MM.1S (cell line): Measurements from ENCODE around the gene TTC7B.

ENCODE experiments used
- DNase-seq: peaks from one replicate; pipeline ENCODE4 v3.0.0-alpha.2; 2015
- H2AFZ ChIP-seq: fragments of 300-600 bp; sonication (generic); 2 replicates; pipeline ENCODE4 v1.6.0; 2016; ENCODE audit warnings: antibody characterized with exemption, low read length
- H3F3A ChIP-seq: fragments of 300-600 bp; sonication (generic); 2 replicates; pipeline ENCODE4 v1.6.1; 2016; ENCODE audit warnings: mild to moderate bottlenecking, antibody characterized with exemption, low read length, moderate library complexity, mixed read lengths; ENCODE audit not compliant: insufficient read depth
- H3K27ac ChIP-seq: fragments of 300-600 bp; sonication (generic); 2 replicates; pipeline ENCODE4 v1.5.1; 2016; ENCODE audit warnings: mild to moderate bottlenecking, low read length
- H3K27me3 ChIP-seq: fragments of 300-600 bp; sonication (generic); replicated peaks from 2 replicates; pipeline ENCODE4 v1.6.0; 2016; ENCODE audit warnings: low read length; ENCODE audit not compliant: insufficient read depth
- H3K36me3 ChIP-seq: fragments of 300-600 bp; sonication (generic); replicated peaks from 2 replicates; pipeline ENCODE4 v1.6.1; 2016; ENCODE audit warnings: mild to moderate bottlenecking, low read length, mixed read lengths; ENCODE audit not compliant: insufficient read depth
- H3K4me1 ChIP-seq: fragments of 300-600 bp; sonication (generic); 2 replicates; pipeline ENCODE4 v1.6.1; 2016; ENCODE audit warnings: low read length, mixed read lengths
- H3K4me2 ChIP-seq: fragments of 300-600 bp; sonication (generic); 2 replicates; pipeline ENCODE4 v1.6.0; 2016; ENCODE audit warnings: low read depth, low read length
- H3K4me3 ChIP-seq: fragments of 300-600 bp; sonication (generic); 2 replicates; pipeline ENCODE4 v1.5.1; 2016; ENCODE audit warnings: low read length, mixed read lengths
- H3K79me2 ChIP-seq: fragments of 300-600 bp; sonication (generic); 2 replicates; pipeline ENCODE4 v1.6.1; 2016; ENCODE audit warnings: mixed run types, low read length, mixed read lengths
- H3K9ac ChIP-seq: fragments of 300-600 bp; sonication (generic); 2 replicates; pipeline ENCODE4 v1.6.1; 2016; ENCODE audit warnings: low read length, mixed read lengths
- H3K9me2 ChIP-seq: fragments of 300-600 bp; sonication (generic); replicated peaks from 2 replicates; pipeline ENCODE4 v1.6.1; 2016; ENCODE audit warnings: mild to moderate bottlenecking, low read length, mixed read lengths; ENCODE audit not compliant: insufficient read depth
- H3K9me3 ChIP-seq: fragments of 300-600 bp; sonication (generic); replicated peaks from 2 replicates; pipeline ENCODE4 v1.6.1; 2016; ENCODE audit warnings: mild to moderate bottlenecking, low read length, mixed read lengths; ENCODE audit not compliant: insufficient read depth
- H4K20me1 ChIP-seq: fragments of 300-600 bp; sonication (generic); 2 replicates; pipeline ENCODE4 v1.6.1; 2016; ENCODE audit warnings: mild to moderate bottlenecking, low read length, moderate library complexity, mixed read lengths; ENCODE audit not compliant: insufficient read depth
- CTCF ChIP-seq: fragments of 300-600 bp; sonication (generic); IDR thresholded peaks from 2 replicates; pipeline ENCODE4 v1.5.1; 2016; ENCODE audit warnings: antibody characterized with exemption, low read length, mixed read lengths
- EZH2 ChIP-seq: fragments of 300-600 bp; sonication (generic); optimal IDR thresholded peaks from 2 replicates; pipeline ENCODE3; 2017; ENCODE audit warnings: low read depth, mild to moderate bottlenecking, antibody characterized with exemption, low read length, mixed read lengths
- EZH2phosphoT487 ChIP-seq: fragments of 300-600 bp; sonication (generic); IDR thresholded peaks from 2 replicates; pipeline ENCODE4 v1.6.1; 2018; ENCODE audit warnings: antibody characterized with exemption, low read length

TTC7B gene

GRCh38 chr14:90539496-90539775 is 276.8 kb downstream of the TTC7B start:
- no peaks in the 10 kb centered on the region for H3K36me3 ChIP-seq
- no peaks in the 10 kb centered on the region for H4K20me1 ChIP-seq
- no peak overlapping the region for H3K27ac ChIP-seq
- H3K27me3 ChIP-seq = no peaks in the 10 kb centered on the region
- no peaks in the 10 kb centered on the region for H3K79me2 ChIP-seq
- TF ChIP-seq EZH2 (no peak), CTCF (no peak), EZH2phosphoT487 (no peak)
- H3K4me3 ChIP-seq = no peak overlapping the region
- no peaks in the 10 kb centered on the region for H3K9me3 ChIP-seq
- H3K9ac ChIP-seq = no peak overlapping the region
- no peaks in the 10 kb centered on the region for H3K9me2 ChIP-seq
- H2AFZ ChIP-seq = no peak overlapping the region
- no peak overlapping the region for H3K4me2 ChIP-seq
- H3K4me1 ChIP-seq = no peaks in the 10 kb centered on the region
- no peaks in the 10 kb centered on the region for H3F3A ChIP-seq
- no peak for DNase-seq

GRCh38 chr14:90538716-90539495 is 277.3 kb downstream of the TTC7B start:
- H3K9me2 ChIP-seq = no peaks in the 10 kb centered on the region
- H2AFZ ChIP-seq = no peak overlapping the region
- H3K4me2 ChIP-seq = no peak overlapping the region
- TF ChIP-seq EZH2 = no peak
- TF ChIP-seq EZH2phosphoT487 = no peak
- no peak for TF ChIP-seq CTCF
- no peak overlapping the region for H3K27ac ChIP-seq
- H3F3A ChIP-seq = no peaks in the 10 kb centered on the region
- no peak overlapping the region for H3K4me3 ChIP-seq
- no peaks in the 10 kb centered on the region for H4K20me1 ChIP-seq
- no peaks in the 10 kb centered on the region for H3K79me2 ChIP-seq
- H3K36me3 ChIP-seq = no peaks in the 10 kb centered on the region
- no peaks in the 10 kb centered on the region for H3K4me1 ChIP-seq
- no peaks in the 10 kb centered on the region for H3K9me3 ChIP-seq
- no peak for DNase-seq
- H3K9ac ChIP-seq = no peak overlapping the region
- no peaks in the 10 kb centered on the region for H3K27me3 ChIP-seq

- no peaks in the 10 kb centered on the region for H3K27me3 ChIP-seq
- no peaks in the 10 kb centered on the region for H3K4me1 ChIP-seq
Observed at GRCh38 chr14:90538095-90538494, 278.1 kb downstream of the TTC7B start.

More at GRCh38 chr14:90538095-90538494, 278.1 kb downstream of the TTC7B start:
- no peak overlapping the region for H3K9ac ChIP-seq
- H3K36me3 ChIP-seq = no peaks in the 10 kb centered on the region
- DNase-seq = no peak
- no peaks in the 10 kb centered on the region for H4K20me1 ChIP-seq
- no peaks in the 10 kb centered on the region for H3K79me2 ChIP-seq
- H3K4me2 ChIP-seq = no peak overlapping the region
- H3K27ac ChIP-seq = no peak overlapping the region
- no peaks in the 10 kb centered on the region for H3K9me3 ChIP-seq
- H3K9me2 ChIP-seq = no peaks in the 10 kb centered on the region
- no peak overlapping the region for H3K4me3 ChIP-seq
- H2AFZ ChIP-seq = no peak overlapping the region
- no peaks in the 10 kb centered on the region for H3F3A ChIP-seq
- TF ChIP-seq EZH2 (no peak), CTCF (no peak), EZH2phosphoT487 (no peak)
